GF-D8 (cell line): ENCODE measurements around the gene C3orf85.

Source experiments
- DNase-seq: peaks from one replicate; lab custom pipeline; 2025; lab: John Stamatoyannopoulos, UW

C3orf85 gene

GRCh38 chr3:109152320-109152719, 15.8 kb downstream of the C3orf85 start:
- DNase-seq, result no peak

- DNase-seq, result no peak
Observed at GRCh38 chr3:109154979-109155378, 18.5 kb downstream of the C3orf85 start.

- DNase-seq, result no peak
Observed at GRCh38 chr3:109155828-109156227, 19.3 kb downstream of the C3orf85 start.

- DNase-seq, result no peak
Observed at GRCh38 chr3:109161487-109162123, 25.1 kb downstream of the C3orf85 start.

GRCh38 chr3:109165905-109166304, 29.4 kb downstream of the C3orf85 start:
- no peak for DNase-seq

- DNase-seq, result no peak
Observed at GRCh38 chr3:109171479-109171878, 35.0 kb downstream of the C3orf85 start.

- no peak for DNase-seq
Observed at GRCh38 chr3:109175411-109175810, 38.9 kb downstream of the C3orf85 start.

GRCh38 chr3:109176726-109177125, 40.2 kb downstream of the C3orf85 start:
- DNase-seq, result no peak

- no peak for DNase-seq
Observed at GRCh38 chr3:109177908-109178307, 41.4 kb downstream of the C3orf85 start.

GRCh38 chr3:109178708-109179107, 42.2 kb downstream of the C3orf85 start:
- no peak for DNase-seq

GRCh38 chr3:109184726-109185125, 48.2 kb downstream of the C3orf85 start:
- no peak for DNase-seq

- DNase-seq, result no peak
Observed at GRCh38 chr3:109187390-109187789, 50.9 kb downstream of the C3orf85 start.

GRCh38 chr3:109188741-109189140, 52.2 kb downstream of the C3orf85 start:
- DNase-seq, result no peak

- no peak for DNase-seq
Observed at GRCh38 chr3:109191421-109191820, 54.9 kb downstream of the C3orf85 start.

GRCh38 chr3:109195815-109196214, 59.3 kb downstream of the C3orf85 start:
- no peak for DNase-seq
